Hematopoietic multipotent progenitor cell treated with erythropoietin and hydrocortisone succinate and interleukin-3 and kit ligand, for 8 days (in vitro differentiated cells): Measurements from ENCODE around the gene STRADA.

ENCODE experiments used
- DNase-seq: peaks from one replicate; pipeline ENCODE4 v3.0.0-alpha.2; 2015

Gene STRADA, protein sequence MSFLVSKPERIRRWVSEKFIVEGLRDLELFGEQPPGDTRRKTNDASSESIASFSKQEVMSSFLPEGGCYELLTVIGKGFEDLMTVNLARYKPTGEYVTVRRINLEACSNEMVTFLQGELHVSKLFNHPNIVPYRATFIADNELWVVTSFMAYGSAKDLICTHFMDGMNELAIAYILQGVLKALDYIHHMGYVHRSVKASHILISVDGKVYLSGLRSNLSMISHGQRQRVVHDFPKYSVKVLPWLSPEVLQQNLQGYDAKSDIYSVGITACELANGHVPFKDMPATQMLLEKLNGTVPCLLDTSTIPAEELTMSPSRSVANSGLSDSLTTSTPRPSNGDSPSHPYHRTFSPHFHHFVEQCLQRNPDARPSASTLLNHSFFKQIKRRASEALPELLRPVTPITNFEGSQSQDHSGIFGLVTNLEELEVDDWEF

DNA sequence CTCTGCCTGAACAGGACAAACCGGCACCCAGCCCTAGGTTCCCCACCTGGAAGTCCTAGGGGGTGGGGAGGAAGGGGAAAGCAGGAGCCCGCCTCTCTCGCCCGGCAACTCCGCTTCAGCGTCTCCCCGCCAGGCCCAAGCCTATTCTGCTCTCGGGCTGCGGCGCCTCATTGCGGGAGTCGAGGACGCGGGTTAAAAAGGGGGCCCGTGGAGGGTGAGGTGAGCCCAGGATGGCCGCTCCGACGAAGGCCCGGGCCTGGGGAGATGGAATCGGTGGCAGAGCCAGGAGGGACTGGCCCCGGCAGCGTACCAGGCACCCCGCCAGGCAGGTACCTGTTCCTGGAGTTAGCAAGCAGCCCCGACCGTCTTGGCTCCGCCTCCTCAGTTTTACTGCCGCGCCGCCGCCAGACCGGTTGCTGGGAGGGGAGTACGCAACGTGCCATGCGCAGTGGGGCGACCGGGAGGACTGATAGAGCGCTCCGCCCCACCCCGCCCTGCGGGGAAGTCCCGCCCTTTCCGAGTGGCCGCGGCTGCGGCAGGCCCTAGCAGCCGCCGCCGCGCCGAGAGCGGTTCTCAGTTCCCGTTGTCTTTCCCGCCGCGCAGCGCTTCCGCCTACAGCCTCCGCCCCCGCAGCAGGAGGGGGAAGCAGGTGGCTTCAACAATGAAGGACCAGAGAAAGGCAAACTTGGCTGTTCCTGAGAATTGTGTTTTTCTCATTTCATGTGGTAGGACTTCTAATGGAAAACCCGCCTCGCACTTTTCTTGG, at the start of gene STRADA:
Gene STRADA (minus strand): TSS at position 392 of the 766 bp plus-strand sequence. CDS start 13,430 bp downstream, outside the sequence.
- DNase-seq, result peak; percentile 98

DNA sequence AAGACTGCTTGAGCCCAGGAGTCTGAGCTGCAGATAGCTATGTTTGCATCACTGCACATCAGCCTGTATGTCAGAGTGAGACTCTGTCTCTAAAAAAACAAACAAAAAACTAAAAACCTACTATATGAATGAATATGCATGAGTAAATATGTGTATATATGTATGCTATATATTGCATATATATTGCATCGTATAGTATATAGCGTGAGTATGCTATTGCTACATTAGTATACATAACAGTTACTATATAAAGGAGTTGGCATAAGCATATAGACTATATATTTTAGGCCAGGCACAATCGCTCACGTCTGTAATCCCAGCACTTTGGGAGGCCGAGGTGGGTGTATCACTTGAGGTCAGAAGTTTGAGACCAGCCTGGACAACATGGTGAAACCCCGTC, 48.5 kb upstream of the STRADA start:
- no peak for DNase-seq

GRCh38 chr17:63786971-63787711, 45.5 kb upstream of the STRADA start:
- DNase-seq, result no peak

DNA sequence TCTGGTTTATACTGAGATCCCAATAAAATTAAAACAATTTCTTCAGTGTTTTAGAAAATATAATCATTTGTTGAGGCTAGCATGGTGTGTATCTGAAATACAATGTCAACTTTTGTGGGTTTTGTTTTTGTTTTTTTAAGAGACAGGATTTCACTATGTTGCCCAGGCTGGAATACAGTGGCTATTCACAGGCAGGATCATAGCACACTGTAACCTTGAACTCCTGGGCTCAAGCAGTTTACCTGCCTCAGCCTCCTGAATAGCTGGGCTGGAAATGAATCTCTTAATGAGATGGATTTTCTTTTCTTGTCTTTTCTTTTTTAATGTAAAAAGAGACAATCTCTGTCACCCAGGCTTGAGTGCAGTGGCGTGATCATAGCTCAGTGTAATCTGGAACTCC, 44.5 kb upstream of the STRADA start:
- DNase-seq, result no peak

DNA sequence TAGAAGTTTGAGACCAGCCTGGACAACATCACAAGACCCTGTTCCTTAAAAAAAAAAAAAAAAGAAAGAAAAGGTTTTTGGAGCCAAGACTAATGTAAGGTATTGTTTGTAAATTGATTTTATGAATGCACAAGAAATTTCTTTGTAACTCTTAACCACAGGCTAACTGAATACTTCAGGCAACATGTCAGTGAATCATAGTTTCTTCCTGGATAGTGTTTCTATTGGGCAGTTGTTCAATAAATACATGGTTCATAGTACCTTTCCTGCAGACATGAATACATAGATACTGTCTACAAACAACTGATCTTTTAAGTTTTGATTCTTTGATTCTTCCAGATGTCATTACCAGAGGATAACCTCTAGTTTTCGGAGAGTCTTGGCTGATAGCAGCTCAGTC, 44.0 kb upstream of the STRADA start:
- DNase-seq, result no peak

GRCh38 chr17:63783522-63783921, 41.9 kb upstream of the STRADA start:
- DNase-seq, result no peak

GRCh38 chr17:63780928-63781327, 39.3 kb upstream of the STRADA start:
- DNase-seq, result no peak

DNA sequence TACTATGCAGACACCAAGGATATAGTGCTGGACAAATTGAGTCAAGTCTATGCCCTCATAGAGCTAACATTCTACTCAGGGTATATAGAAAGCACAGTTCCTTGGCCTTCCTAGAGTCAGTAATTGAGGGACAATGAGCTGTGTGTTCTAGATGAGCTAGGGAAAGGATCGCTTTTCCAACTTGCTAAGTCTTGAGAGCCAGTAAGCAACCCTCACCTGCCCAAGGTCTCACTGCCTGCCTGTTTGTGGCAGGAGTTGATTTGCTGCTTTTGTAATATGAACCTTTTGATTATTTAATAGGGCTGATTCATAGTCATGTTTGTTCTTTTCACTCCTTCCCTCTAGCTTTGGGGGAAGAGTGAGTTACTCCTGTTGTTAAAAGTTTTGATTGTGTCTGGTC, 38.9 kb upstream of the STRADA start:
- DNase-seq, result no peak

DNA sequence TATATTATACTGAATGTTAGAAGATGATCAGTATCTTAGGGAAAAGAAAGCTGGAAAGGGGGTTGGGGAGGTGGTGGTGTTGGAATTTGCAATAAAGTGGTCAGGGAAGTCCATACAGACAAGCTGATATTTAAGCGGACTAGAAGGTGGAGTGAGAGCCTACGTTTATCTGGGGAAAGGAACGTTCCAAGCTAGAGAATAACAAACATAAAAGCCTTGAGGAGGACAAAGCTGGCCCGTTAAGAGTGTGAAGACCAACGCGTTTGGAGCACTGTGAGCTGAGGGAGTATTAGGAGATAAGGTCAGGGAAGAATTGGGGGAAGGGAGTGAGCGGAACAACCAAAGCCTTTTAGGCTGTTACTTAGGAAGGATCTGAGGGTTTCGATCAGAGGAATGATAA, 33.8 kb upstream of the STRADA start:
- peak; percentile 31 for DNase-seq

GRCh38 chr17:63774969-63775265, 33.3 kb upstream of the STRADA start:
- DNase-seq, result peak; percentile 33

- peak; percentile 49 for DNase-seq
Observed at GRCh38 chr17:63774141-63774968, 32.8 kb upstream of the STRADA start, which contains the start of gene DDX42. Gene DDX42 (plus strand): TSS chr17:63774170. CDS start chr17:63787050, 12,880 bp downstream.

DNA sequence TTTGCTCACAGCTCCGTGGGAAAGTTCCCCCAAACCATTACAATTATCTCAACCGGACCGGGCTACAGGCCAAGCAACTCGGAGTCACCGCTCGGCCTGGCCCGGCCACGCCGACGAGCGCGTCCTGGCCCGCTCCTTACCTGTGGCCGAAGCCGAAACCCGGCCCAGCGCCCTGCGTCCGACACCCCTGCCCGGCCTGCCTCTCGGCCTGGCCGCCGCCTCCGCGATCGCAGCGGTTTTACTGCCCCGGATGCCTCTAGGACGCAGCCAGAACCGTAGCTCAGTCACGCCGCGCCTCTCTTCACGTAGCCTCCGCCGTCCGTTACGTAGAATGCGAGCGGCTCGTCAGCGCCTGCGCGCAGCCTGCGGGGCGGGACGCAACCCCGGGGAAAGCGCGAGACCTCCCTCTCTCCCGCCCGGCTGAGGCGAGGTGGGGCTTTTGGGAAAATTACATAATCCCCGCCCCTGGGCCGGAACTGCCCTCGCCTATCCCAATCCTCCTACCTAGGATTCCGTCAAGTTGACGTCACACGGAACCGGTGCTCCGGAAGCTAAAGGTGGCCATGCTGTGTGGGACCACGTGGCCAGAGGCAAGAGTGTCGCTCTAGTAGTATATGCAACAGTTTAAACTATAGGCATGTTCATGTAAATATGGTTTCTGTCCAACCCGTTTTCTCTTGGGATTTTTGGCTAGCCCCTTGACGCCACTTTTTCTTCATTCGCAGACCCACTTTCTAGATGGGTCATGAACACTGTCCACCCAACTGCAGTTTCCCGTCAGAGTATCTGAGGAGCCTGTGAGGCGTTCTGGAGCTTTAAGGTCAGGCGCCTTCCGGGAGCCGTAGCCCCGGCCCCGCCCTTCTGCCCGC, 31.9 kb upstream of the STRADA start, which contains the start of gene CCDC47:
Gene CCDC47 (minus strand): TSS at position 326 of the 869 bp plus-strand sequence. CDS start 7,422 bp downstream, outside the sequence.
- DNase-seq, result peak; percentile 100

DNA sequence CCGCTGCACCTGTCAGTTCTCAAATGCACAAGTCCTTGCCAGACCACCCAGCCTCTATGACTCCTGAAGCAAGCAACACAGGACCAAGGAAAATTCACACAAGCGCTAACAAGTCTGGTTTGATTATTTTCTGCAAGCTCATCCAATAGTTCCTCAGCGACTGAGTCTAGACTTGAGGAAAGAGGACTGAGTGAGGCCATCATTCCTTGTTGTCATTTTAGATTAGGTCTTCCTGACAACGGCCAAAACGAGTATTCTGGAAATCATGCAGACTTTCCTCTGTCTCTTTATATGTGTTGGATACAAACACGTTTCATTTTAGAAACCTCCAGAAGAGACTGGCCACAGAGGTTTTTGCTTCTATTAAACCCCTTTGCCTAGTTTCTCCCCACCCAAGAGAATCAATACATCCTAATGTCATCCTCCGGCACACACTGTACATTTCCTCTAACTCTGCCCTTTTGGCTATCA, 31.2 kb upstream of the STRADA start:
- DNase-seq, result peak; percentile 62

- no peak for DNase-seq
Observed at GRCh38 chr17:63768433-63768832, 26.8 kb upstream of the STRADA start.

DNA sequence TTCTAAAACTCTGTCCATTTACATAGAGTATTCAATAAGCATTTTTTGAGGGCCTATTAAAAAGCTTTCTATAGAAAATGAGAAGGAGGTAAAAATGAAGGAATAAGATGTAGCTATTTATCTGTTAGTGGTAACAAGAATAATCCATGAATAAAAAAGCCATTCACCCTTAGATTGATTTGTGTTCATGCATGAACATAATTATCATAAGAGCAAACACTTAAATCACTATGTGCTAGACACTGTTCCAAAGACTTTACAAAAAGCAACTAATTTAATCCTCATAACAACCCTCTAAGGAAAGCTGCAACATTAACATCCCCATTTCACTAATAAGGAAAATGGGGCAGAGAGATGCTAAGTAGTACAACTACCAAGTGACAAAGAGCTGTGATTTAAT, 25.2 kb upstream of the STRADA start:
- no peak for DNase-seq

GRCh38 chr17:63764716-63765115, 23.1 kb upstream of the STRADA start:
- DNase-seq, result no peak

DNA sequence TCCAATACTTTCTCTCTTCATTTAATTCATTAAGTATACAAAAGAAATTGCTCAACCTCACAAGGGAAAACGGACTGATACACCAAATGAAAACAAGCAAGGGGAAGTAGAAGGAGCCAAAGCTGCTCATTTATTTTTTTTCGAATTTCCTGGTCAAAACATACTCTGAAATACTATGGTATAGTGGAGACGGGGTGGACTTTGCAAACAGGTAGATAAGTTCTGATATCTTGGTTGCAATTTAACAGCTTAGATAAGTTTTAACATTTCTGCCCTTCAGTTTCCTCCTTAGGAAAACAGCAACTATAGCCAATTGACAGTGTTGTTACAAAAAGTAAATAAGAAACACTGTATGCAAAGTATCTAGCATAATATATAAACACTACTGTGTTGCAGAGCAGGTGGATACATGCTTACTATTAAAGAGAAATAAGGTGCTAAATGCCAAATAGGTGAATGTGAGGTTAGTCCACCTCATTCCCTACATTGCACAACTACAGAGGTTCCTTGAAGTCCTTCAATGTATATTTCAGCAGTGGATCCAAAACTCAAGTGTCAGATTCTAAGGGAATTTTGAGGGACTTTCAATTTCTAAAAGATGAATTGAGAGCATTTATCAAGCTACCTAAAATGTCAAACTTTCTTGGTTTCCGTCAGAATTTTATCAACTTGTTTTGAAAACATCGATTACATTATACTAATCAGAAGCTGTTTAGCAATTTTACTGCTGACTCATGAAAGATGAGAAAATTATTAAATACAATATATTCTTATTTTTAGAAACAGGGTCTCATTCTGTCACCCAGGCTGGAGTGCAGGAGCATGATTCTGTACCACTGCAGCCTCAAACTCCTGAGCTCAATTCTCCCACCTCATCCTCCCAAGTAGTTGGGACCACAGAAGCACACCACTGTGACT, 20.8 kb upstream of the STRADA start:
- peak; percentile 24 for DNase-seq

GRCh38 chr17:63760771-63761539, 19.4 kb upstream of the STRADA start:
- DNase-seq, result no peak

DNA sequence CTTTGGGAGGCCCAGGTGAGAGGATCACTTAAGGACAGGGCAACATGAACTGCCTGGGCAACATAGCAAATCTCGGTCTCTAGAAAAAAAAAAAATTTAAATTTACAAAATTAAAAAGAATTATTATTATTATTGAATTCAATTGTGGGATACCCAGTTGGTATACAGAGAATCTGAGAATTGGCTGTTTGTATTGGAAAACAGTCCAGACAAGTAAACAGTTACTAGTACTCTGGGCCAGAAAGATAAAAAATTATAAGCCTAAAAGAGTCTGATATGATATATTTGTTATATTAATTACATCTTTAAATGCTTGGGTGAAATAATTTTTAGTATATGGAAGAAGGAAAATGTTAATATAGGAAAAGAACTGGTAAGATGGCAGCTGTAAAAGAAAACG, 16.8 kb upstream of the STRADA start:
- DNase-seq, result no peak
